Right lobe of liver (tissue), 6 donors: Measurements from ENCODE around the gene TCEANC2. TPM values are rescaled to one million over a fixed set of nuclear protein-coding genes. Genes with fewer than 3 reads are reported as not detected.
A peak's percentile ranks its signal among the peaks of the same experiment; 100 is the strongest.

Experiments
- ATAC-seq, 4 donors: fragments of 200-7000 bp; cut with Tn5 transposase; one replicate each; pipeline ENCODE4 v1.9.1; 2020; ENCODE audit warnings: mild to moderate bottlenecking in 4 of 4, moderate library complexity in 4 of 4
- DNase-seq, 3 donors: peaks; one replicate each; pipeline ENCODE4 v3.0.0-alpha.2; 2020
- H3K27ac ChIP-seq, 3 donors: fragments of 200-600 bp; one replicate each; pipeline ENCODE4 v1.8.0; 2022
- H3K27me3 ChIP-seq, 2 donors: fragments of 200-600 bp; one replicate each; pipeline ENCODE4 v1.8.0; 2022
- H3K36me3 ChIP-seq, 4 donors: fragments of 200-600 bp; sonication (generic) in 1 of 4; one replicate each; pipeline versions ENCODE4 v1.5.1 to v1.8.0; 2017 to 2022; ENCODE audit warnings: control low read depth in 1 of 4
- H3K4me1 ChIP-seq, 4 donors: fragments of 200-600 bp; sonication (generic) in 1 of 4; one replicate each; pipeline versions ENCODE4 v1.5.1 to v1.8.0; 2017 to 2022; ENCODE audit warnings: control low read depth in 1 of 4
- H3K4me3 ChIP-seq, 3 donors: fragments of 200-600 bp; one replicate each; pipeline ENCODE4 v1.8.0; 2022
- H3K9me3 ChIP-seq, 4 donors: fragments of 200-600 bp; sonication (generic) in 1 of 4; one replicate each; pipeline versions ENCODE4 v1.5.1 to v1.8.0; 2017 to 2022; ENCODE audit warnings: control low read depth in 1 of 4
- CTCF ChIP-seq, 4 donors: fragments of 200-600 bp in 3 of 4; fragments of 450-650 bp in 1 of 4; IDR thresholded peaks; one replicate each; pipeline versions ENCODE4 v1.5.1 to v1.8.0; 2016 to 2022; ENCODE audit warnings: antibody characterized with exemption in 4 of 4, mild to moderate bottlenecking in 2 of 4
- POLR2A ChIP-seq: fragments of 450-650 bp; IDR thresholded peaks from one replicate; pipeline ENCODE4 v1.6.1; 2017; ENCODE audit warnings: antibody characterized with exemption, mild to moderate bottlenecking
- WGBS: methylation state at CpG from one replicate; pipeline ENCODE4 v1.1.6; 2018; ENCODE audit warnings: low coverage, low lambda C conversion rate; ENCODE audit not compliant: insufficient coverage; ENCODE audit errors: missing lambda C conversion rate; 5-methylcytosine and 5-hydroxymethylcytosine counted together
- intact Hi-C, 2 donors: fragments of 100-400 bp; cut with DNase I; formaldehyde crosslinking; loops; one replicate each; pipeline versions ENCODE4 v1.11.2 to v1.14.1; 2022
- total RNA-seq, 6 experiments: library from RNA; depleted of rRNA in 2 of 6; stranded (reverse); fragments of >200 nt in 2 of 6; fragmentation: NEBNext Ultra II Directional in 3 of 6; extraction: Animal tissue kit (Norgen Biotek cat#: 25700) in 3 of 6; gene quantifications; one replicate each; pipeline versions ENCODE4 v1.1.0 to v1.2.4, GENCODE V29; 2016 to 2023
- donor health status: DM: no; HTN: yes; CAD: no.
- donor health status: DM: no; HTN: no; CAD: no.
- donor health status: DM: no; HTN: no; CAD: no.
- donor health status: DM: no; HTN: yes; CAD: no.
- donor health status: DM: no; HTN: yes; CAD: no.

Gene TCEANC2
- total RNA-seq, 6 experiments from 2014 or later = 1.2 to 2.9 (median 1.8) TPM

- DNase-seq = no peak
- Histone ChIP-seq H3K36me3 (no peaks in the 10 kb centered on the region), H3K4me3 (no peak overlapping the region), H3K27ac (no peak overlapping the region), H3K27me3 (no peaks in the 10 kb centered on the region), H3K4me1 (no peaks in the 10 kb centered on the region), H3K9me3 (no peaks in the 10 kb centered on the region)
- ATAC-seq = no peak
- WGBS = 91% methylated on average over 7 of the region's 7 CpGs
- intact Hi-C loops = no loop called here
- TF ChIP-seq CTCF (IDR thresholded peaks at IDR 0.05) (no peak), POLR2A (no peak)
These were observed 58.6 kb downstream of the TCEANC2 start for GRCh38 chr1:54112027-54112426.

GRCh38 chr1:54112705-54113368, 59.4 kb downstream of the TCEANC2 start:
- no peak overlapping the region for H3K4me3 ChIP-seq
- intact Hi-C loops = no loop called here
- H3K4me1 ChIP-seq = no peaks in the 10 kb centered on the region
- 52% methylated on average over 5 of the region's 5 CpGs for WGBS
- no peak for TF ChIP-seq CTCF (IDR thresholded peaks at IDR 0.05)
- TF ChIP-seq POLR2A = no peak
- ATAC-seq = peak in 3 of 4 donors; percentile 16 to 37 (median 19)
- H3K27me3 ChIP-seq = no peaks in the 10 kb centered on the region
- H3K36me3 ChIP-seq = no peaks in the 10 kb centered on the region
- no peaks in the 10 kb centered on the region for H3K9me3 ChIP-seq
- no peak for DNase-seq
- no peak overlapping the region for H3K27ac ChIP-seq

- TF ChIP-seq POLR2A (no peak), CTCF (IDR thresholded peaks at IDR 0.05) (no peak)
- H3K27me3 ChIP-seq = no peaks in the 10 kb centered on the region
- no peak overlapping the region for H3K4me3 ChIP-seq
- intact Hi-C loops = no loop called here
- no peaks in the 10 kb centered on the region for H3K36me3 ChIP-seq
- H3K4me1 ChIP-seq = no peaks in the 10 kb centered on the region
- ATAC-seq (no peak), DNase-seq (no peak)
- 60% methylated on average over 1 of the region's 4 CpGs for WGBS
- H3K9me3 ChIP-seq = no peaks in the 10 kb centered on the region
- H3K27ac ChIP-seq = no peak overlapping the region
These were observed 60.6 kb downstream of the TCEANC2 start for GRCh38 chr1:54114001-54114400.

- H3K9me3 ChIP-seq = no peaks in the 10 kb centered on the region
- intact Hi-C loops = no loop called here
- TF ChIP-seq POLR2A = no peak
- no peak for TF ChIP-seq CTCF (IDR thresholded peaks at IDR 0.05)
- no peaks in the 10 kb centered on the region for H3K27me3 ChIP-seq
- H3K36me3 ChIP-seq = no peaks in the 10 kb centered on the region
- no peak overlapping the region for H3K4me3 ChIP-seq
- H3K4me1 ChIP-seq = no peaks in the 10 kb centered on the region
- DNase-seq (no peak), ATAC-seq (no peak)
- H3K27ac ChIP-seq = no peak overlapping the region
- WGBS = 35% methylated on average over 2 of the region's 6 CpGs
These were observed 61.5 kb downstream of the TCEANC2 start for GRCh38 chr1:54114955-54115354.
